ENCODE results near the gene FMNL2. TPM values are rescaled to one million over a fixed set of nuclear protein-coding genes. Genes with fewer than 3 reads are reported as not detected.

FMNL2 gene
- total RNA-seq, 3 donors from 2014 or later (not counting 1 experiment from before 2014, with no cell fraction given): 0.34 to 3.0 (median 0.78) TPM

DNA sequence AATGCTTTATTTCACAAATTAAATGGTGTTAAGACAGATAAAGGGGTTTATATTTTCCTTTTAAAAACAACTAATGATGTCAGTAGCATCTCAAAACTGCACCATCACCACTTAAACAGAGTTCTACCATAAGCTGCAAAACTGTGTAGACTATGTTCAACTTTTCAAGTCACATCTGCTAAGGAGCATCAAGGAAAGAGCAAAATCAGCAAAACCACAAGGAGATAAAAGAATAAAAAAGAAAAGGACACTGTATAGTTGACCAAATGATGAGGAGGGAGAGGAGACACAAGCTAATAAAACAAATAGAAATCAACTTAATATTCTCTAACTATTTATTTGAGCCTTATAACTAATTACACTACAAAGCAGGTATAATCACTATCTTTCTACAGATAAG is 348.4 kb downstream of the FMNL2 start:
- Mint-ChIP-seq H3K36me3 (peaks cover 10% of the 10 kb centered on the region), H3K4me1 (peaks cover 19 to 23% of the 10 kb centered on the region in 2 donors), H3K9me3 (no peaks in the 10 kb centered on the region), H3K27me3 (ENCODE audit: low read depth in 2 of 2) (no peaks in the 10 kb centered on the region), H3K27ac (no peak overlapping the region), H3K4me3 (no peak overlapping the region)
- TF ChIP-seq, protein P1, sequence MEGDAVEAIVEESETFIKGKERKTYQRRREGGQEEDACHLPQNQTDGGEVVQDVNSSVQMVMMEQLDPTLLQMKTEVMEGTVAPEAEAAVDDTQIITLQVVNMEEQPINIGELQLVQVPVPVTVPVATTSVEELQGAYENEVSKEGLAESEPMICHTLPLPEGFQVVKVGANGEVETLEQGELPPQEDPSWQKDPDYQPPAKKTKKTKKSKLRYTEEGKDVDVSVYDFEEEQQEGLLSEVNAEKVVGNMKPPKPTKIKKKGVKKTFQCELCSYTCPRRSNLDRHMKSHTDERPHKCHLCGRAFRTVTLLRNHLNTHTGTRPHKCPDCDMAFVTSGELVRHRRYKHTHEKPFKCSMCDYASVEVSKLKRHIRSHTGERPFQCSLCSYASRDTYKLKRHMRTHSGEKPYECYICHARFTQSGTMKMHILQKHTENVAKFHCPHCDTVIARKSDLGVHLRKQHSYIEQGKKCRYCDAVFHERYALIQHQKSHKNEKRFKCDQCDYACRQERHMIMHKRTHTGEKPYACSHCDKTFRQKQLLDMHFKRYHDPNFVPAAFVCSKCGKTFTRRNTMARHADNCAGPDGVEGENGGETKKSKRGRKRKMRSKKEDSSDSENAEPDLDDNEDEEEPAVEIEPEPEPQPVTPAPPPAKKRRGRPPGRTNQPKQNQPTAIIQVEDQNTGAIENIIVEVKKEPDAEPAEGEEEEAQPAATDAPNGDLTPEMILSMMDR (IDR thresholded peaks at IDR 0.05): no peak
- Histone ChIP-seq H3K4me3 (ENCODE audit: low read length) (no peak overlapping the region), H3K27ac (ENCODE audit: low read length) (no peak overlapping the region), H3K9me3 (ENCODE audit: control insufficient read depth, insufficient read depth, low read length) (no peaks in the 10 kb centered on the region), H3K4me1 (ENCODE audit: control insufficient read depth, insufficient read depth, low read length) (no peaks in the 10 kb centered on the region), H3K36me3 (ENCODE audit: control insufficient read depth, insufficient read depth, low read length) (peaks cover 37% of the 10 kb centered on the region), H3K27me3 (ENCODE audit: control insufficient read depth, insufficient read depth, low read length) (no peaks in the 10 kb centered on the region)
- DNase-seq (no peak), ATAC-seq (no peak)
- intact Hi-C loops (cut with micrococcal nuclease): no loop called here

- DNase-seq (no peak), ATAC-seq (no peak)
- H3K27ac Mint-ChIP-seq: peak overlapping the region in 1 of 2 donors; percentile 17
- H3K36me3 Mint-ChIP-seq: no peaks in the 10 kb centered on the region
- Histone ChIP-seq H3K4me3 (ENCODE audit: low read length) (no peak overlapping the region), H3K4me1 (ENCODE audit: control insufficient read depth, insufficient read depth, low read length) (no peaks in the 10 kb centered on the region), H3K36me3 (ENCODE audit: control insufficient read depth, insufficient read depth, low read length) (peaks cover 11% of the 10 kb centered on the region), H3K27me3 (ENCODE audit: control insufficient read depth, insufficient read depth, low read length) (no peaks in the 10 kb centered on the region), H3K27ac (ENCODE audit: low read length) (no peak overlapping the region), H3K9me3 (ENCODE audit: control insufficient read depth, insufficient read depth, low read length) (no peaks in the 10 kb centered on the region)
- H3K4me1 Mint-ChIP-seq: peaks cover 19 to 23% of the 10 kb centered on the region in 2 donors
- H3K4me3 Mint-ChIP-seq: no peak overlapping the region
- intact Hi-C loops (cut with micrococcal nuclease): no loop called here
- TF ChIP-seq, protein P1 (IDR thresholded peaks at IDR 0.05): no peak
- no peaks in the 10 kb centered on the region for H3K27me3 Mint-ChIP-seq (ENCODE audit: low read depth in 2 of 2)
- H3K9me3 Mint-ChIP-seq: no peaks in the 10 kb centered on the region
Measured at GRCh38 chr2:152686321-152686720, 351.3 kb downstream of the FMNL2 start.

DNA sequence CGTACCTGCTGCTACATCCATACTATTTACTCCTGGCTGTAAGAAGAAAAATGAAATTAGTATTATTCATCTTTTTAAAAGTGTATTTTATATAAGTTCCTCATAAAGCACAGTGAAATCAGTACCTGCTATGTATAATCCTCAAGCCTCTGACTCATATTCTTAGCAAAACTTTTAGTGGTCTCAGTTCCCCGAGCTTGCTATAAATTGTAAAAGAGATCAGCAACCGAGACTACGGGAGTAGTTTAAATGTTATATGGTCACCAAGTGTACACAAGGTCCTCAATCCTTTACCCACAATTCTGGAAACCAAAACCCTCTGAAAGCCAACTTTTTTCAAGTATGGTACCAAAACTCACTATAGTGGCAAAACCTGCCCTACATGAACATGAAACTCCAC is 358.1 kb downstream of the FMNL2 start:
- TF ChIP-seq, protein P1 (IDR thresholded peaks at IDR 0.05): no peak
- Mint-ChIP-seq H3K4me3 (no peak overlapping the region), H3K36me3 (no peaks in the 10 kb centered on the region), H3K27ac (peak overlapping the region; percentile 27 to 93), H3K27me3 (ENCODE audit: low read depth in 2 of 2) (no peaks in the 10 kb centered on the region), H3K4me1 (peaks cover 6 to 21% of the 10 kb centered on the region in 2 donors), H3K9me3 (no peaks in the 10 kb centered on the region)
- Histone ChIP-seq H3K9me3 (ENCODE audit: control insufficient read depth, insufficient read depth, low read length) (no peaks in the 10 kb centered on the region), H3K27me3 (ENCODE audit: control insufficient read depth, insufficient read depth, low read length) (no peaks in the 10 kb centered on the region), H3K4me3 (ENCODE audit: low read length) (no peak overlapping the region), H3K4me1 (ENCODE audit: control insufficient read depth, insufficient read depth, low read length) (peaks cover 3% of the 10 kb centered on the region), H3K36me3 (ENCODE audit: control insufficient read depth, insufficient read depth, low read length) (peaks cover 12% of the 10 kb centered on the region), H3K27ac (ENCODE audit: low read length) (no peak overlapping the region)
- DNase-seq (no peak), ATAC-seq (no peak)
- WGBS (ENCODE audit: insufficient coverage): 67% methylated on average over 1 of the region's 4 CpGs
- intact Hi-C loops (cut with micrococcal nuclease): no loop called here

DNA sequence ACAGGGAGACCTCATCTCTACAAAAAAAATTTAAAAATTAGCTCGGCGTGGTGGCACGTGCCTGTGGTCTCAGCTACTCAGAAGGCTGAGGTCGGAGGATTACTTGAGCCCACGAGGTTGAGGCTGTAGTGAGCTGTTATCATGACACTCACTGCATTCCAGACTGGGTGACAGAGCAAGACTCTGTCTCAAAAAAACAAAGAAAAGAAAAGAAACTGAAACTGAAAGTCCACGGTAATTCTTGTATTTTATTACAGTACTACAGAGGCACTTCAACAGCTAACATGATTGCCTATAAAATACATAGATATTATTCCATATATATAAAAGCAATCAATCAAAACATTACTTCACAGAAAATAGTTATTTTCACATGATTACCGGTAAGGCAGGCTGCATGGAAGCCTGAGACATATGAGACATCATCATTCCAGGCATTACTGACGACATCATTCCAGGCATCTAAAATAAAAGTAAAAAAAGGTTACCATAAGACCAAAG is 359.2 kb downstream of the FMNL2 start:
- 14% methylated on average over 6 of the region's 8 CpGs for WGBS (ENCODE audit: insufficient coverage)
- Histone ChIP-seq H3K27ac (ENCODE audit: low read length) (peak overlapping the region; percentile 76), H3K27me3 (ENCODE audit: control insufficient read depth, insufficient read depth, low read length) (no peaks in the 10 kb centered on the region), H3K9me3 (ENCODE audit: control insufficient read depth, insufficient read depth, low read length) (no peaks in the 10 kb centered on the region), H3K4me3 (ENCODE audit: low read length) (peak overlapping the region; percentile 2), H3K4me1 (ENCODE audit: control insufficient read depth, insufficient read depth, low read length) (peaks cover 3% of the 10 kb centered on the region), H3K36me3 (ENCODE audit: control insufficient read depth, insufficient read depth, low read length) (peaks cover 12% of the 10 kb centered on the region)
- intact Hi-C loops (cut with micrococcal nuclease): loop anchor here (1.0 kb wide), 1 partner anchor 23 kb away; the partner anchor contains the start of gene PRPF40A
- Mint-ChIP-seq H3K4me3 (peak overlapping the region; percentile 83), H3K27me3 (ENCODE audit: low read depth in 2 of 2) (no peaks in the 10 kb centered on the region), H3K9me3 (no peaks in the 10 kb centered on the region), H3K4me1 (peaks cover 6 to 21% of the 10 kb centered on the region in 2 donors), H3K36me3 (no peaks in the 10 kb centered on the region), H3K27ac (peak overlapping the region; percentile 92 to 93)
- TF ChIP-seq, protein P1 (IDR thresholded peaks at IDR 0.05): no peak
- peak; percentile 31 to 58 for DNase-seq
- ATAC-seq: peak; percentile 88 to 92 (median 88)

Data from natural killer cell (primary cell).